OCI-LY7 (cell line): ENCODE data around the gene KCTD8. TPM values are rescaled to one million over a fixed set of nuclear protein-coding genes. Genes with fewer than 3 reads are reported as not detected.

Experiments
- Bru-seq: library from RNA; stranded (reverse); fragments of 400-500 nt; gene quantifications from one replicate; lab custom pipeline; 2021; lab: Mats Ljungman, UMichigan
- BruChase-seq, 2 experiments: library from RNA; stranded (reverse); fragments of 400-500 nt; gene quantifications; one replicate each; lab custom pipeline; 2021; lab: Mats Ljungman, UMichigan
- BruUV-seq: library from RNA; stranded (reverse); fragments of 400-500 nt; replicated peaks from 2 replicates; lab custom pipeline; 2021; lab: Mats Ljungman, UMichigan
- CTCF ChIA-PET: fragments of 300-600 bp; sonication (Branson Sonifier 250); formaldehyde crosslinking; loops from one replicate; lab custom pipeline; 2022; ENCODE audit warnings: antibody characterized with exemption; ENCODE audit not compliant: unreplicated experiment; lab: Charles Lee
- POLR2A ChIA-PET: fragments of 300-600 bp; sonication (Branson Sonifier 250); formaldehyde crosslinking; loops from one replicate; lab custom pipeline; 2022; ENCODE audit warnings: antibody characterized with exemption; lab: Charles Lee
- DNase-seq: peaks from one replicate; pipeline ENCODE4 v3.0.0-alpha.2; 2015; ENCODE audit warnings: low spot score
- H2AFZ ChIP-seq: fragments of 200-600 bp; sonication (generic), shearing (Covaris generic); 2 replicates; pipeline ENCODE4 v1.6.1; 2014; ENCODE audit warnings: mild to moderate bottlenecking, antibody characterized with exemption, low read length, moderate library complexity
- H3K27ac ChIP-seq: fragments of 200-600 bp; sonication (generic); 2 replicates; pipeline ENCODE4 v1.5.1; 2014; ENCODE audit warnings: mixed run types, low read depth, mild to moderate bottlenecking, moderate library complexity, low read length, inconsistent platforms; ENCODE audit not compliant: poor library complexity, severe bottlenecking
- H3K36me3 ChIP-seq: fragments of 200-600 bp; sonication (generic); 2 replicates; pipeline ENCODE4 v1.6.1; 2014; ENCODE audit warnings: mild to moderate bottlenecking, antibody characterized with exemption, low read length, moderate library complexity, mixed read lengths; ENCODE audit not compliant: insufficient read depth
- H3K4me1 ChIP-seq: fragments of 200-600 bp; sonication (generic); 2 replicates; pipeline ENCODE4 v1.5.1; 2014; ENCODE audit warnings: mild to moderate bottlenecking, low read length; ENCODE audit not compliant: insufficient read depth, poor library complexity, severe bottlenecking
- H3K4me2 ChIP-seq: fragments of 200-600 bp; sonication (generic); 2 replicates; pipeline ENCODE4 v1.6.1; 2014; ENCODE audit warnings: mild to moderate bottlenecking, low read length
- H3K4me3 ChIP-seq: fragments of 200-600 bp; sonication (generic); 2 replicates; pipeline ENCODE4 v1.5.1; 2014; ENCODE audit warnings: mild to moderate bottlenecking, low read depth, low read length; ENCODE audit not compliant: poor library complexity, severe bottlenecking
- H3K79me2 ChIP-seq: fragments of 200-600 bp; sonication (generic); 2 replicates; pipeline ENCODE4 v1.6.1; 2016; ENCODE audit warnings: low read depth, mild to moderate bottlenecking, low read length, moderate library complexity, mixed read lengths; ENCODE audit not compliant: insufficient read depth
- H3K9me2 ChIP-seq: fragments of 200-600 bp; sonication (generic); 2 replicates; pipeline ENCODE4 v1.6.1; 2016; ENCODE audit warnings: mild to moderate bottlenecking, low read length, mixed read lengths; ENCODE audit not compliant: insufficient read depth
- H3K9me3 ChIP-seq: fragments of 200-600 bp; sonication (generic); 2 replicates; pipeline ENCODE4 v1.6.1; 2014; ENCODE audit warnings: mild to moderate bottlenecking, mixed run types, low read length, mixed read lengths
- H4K20me1 ChIP-seq: fragments of 200-600 bp; sonication (generic); 2 replicates; pipeline ENCODE4 v1.6.1; 2014; ENCODE audit warnings: mild to moderate bottlenecking, antibody characterized with exemption, low read length, moderate library complexity, mixed read lengths; ENCODE audit not compliant: insufficient read depth
- EZH2phosphoT487 ChIP-seq: fragments of 200-600 bp; sonication (generic); IDR thresholded peaks from 2 replicates; pipeline ENCODE4 v1.6.1; 2018; ENCODE audit warnings: low read depth, borderline replicate concordance, mild to moderate bottlenecking, mixed run types, antibody characterized with exemption, low read length, moderate library complexity, mixed read lengths
- intact Hi-C: fragments of 100-400 bp; cut with micrococcal nuclease; formaldehyde crosslinking; loops from one replicate; pipeline ENCODE4 v1.10.0; 2022; ENCODE audit not compliant: unreplicated experiment
- long read RNA-seq: library from polyadenylated mRNA; stranded (forward); transcript quantifications from one replicate; pipeline ENCODE4 v2.0.0, GENCODE V29; 2022
- total RNA-seq, 2 experiments: library from RNA; depleted of rRNA in 1 of 2; stranded (reverse); fragments of >200 nt in 1 of 2; shearing (Covaris generic) in 1 of 2; gene quantifications; 2 replicates each; pipeline ENCODE4 v1.2.3, GENCODE V29; 2014 to 2022
- TF ChIP-seq, protein P1 (sequence below): fragments of 200-600 bp; sonication (generic); conservative IDR thresholded peaks from 2 replicates; pipeline ENCODE4 v1.5.1; 2014; ENCODE audit warnings: mild to moderate bottlenecking, antibody characterized with exemption, low read length, moderate library complexity, mixed read lengths

The KCTD8 gene
- not detected in 2 replicates for total RNA-seq (2014; rRNA removed; shearing (Covaris generic))
- not detected in 2 replicates for total RNA-seq (2022)
- Bru-seq, nascent RNA, result percentile 0 among the genes with signal in this experiment
- percentile 4 among the genes with signal in this experiment for BruChase-seq, experiment 1, labeled RNA remaining after a 6-hour chase
- BruChase-seq, experiment 2, labeled RNA remaining after a 2-hour chase, result percentile 3 among the genes with signal in this experiment
- long read RNA-seq, result 0 reads

DNA sequence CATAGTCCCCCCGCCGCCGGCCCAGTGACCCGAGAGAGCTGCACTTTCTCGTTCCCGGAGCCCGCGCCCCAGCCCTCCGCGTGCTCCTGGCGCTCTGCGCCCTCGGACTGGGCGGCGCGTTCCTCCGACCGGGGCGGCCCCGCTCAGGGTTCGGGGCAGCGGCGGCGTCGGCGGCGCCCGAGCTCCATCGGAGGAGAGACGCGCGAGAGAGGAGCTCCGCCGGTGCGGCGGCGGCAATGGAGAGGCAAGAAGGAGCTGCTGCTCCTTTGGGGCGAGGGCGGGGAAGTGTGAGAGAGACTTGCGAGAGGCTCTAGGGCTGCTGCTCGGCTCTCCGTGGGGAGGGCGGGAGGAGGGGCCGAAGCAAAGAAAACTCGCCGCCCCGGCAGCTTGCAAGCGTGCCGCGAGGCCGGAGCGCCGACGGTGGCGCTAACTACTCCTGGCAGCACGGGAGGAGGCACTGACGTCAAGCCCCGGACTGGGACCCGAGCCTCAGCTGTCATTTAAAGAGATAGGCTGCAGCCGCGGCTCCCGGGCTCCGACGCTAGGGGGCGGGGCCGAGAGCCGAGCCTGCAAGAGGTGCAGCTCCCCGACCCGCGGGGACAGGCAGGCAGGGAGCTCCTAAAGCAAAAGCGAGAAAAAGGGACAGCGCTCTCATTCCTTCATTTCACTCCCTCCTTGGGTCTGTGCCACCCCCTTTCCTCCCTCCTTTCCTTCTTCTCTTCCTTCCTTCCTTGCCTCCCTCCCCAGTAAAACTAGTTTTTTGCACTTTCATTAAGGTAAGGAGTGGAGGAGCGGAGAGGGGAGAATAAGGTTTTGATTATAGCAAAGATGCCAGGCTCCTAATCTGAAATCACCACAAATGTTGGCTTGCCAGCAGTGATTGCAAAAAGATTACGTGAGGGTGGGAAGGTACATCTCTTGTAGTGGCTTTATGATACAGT, at the start of gene KCTD8:
TSS of gene KCTD8 (minus strand) at position 289 of the 941 bp plus-strand sequence.
- Histone ChIP-seq H3K4me1 (no peaks in the 10 kb centered on the region), H4K20me1 (no peaks in the 10 kb centered on the region), H2AFZ (peak within 1 kb of the TSS; percentile 28; the same call in 1 of the 2 replicates), H3K4me2 (no peak within 1 kb of the TSS), H3K27ac (no peak within 1 kb of the TSS), H3K79me2 (no peaks in the 10 kb centered on the region), H3K4me3 (no peak within 1 kb of the TSS), H3K9me3 (no peaks in the 10 kb centered on the region), H3K9me2 (no peaks in the 10 kb centered on the region), H3K36me3 (no peaks in the 10 kb centered on the region)
- ChIA-PET CTCF (no interaction called here), POLR2A (no interaction called here)
- intact Hi-C loops, result no loop called here
- no peak for TF ChIP-seq EZH2phosphoT487
- TF ChIP-seq, protein P1, sequence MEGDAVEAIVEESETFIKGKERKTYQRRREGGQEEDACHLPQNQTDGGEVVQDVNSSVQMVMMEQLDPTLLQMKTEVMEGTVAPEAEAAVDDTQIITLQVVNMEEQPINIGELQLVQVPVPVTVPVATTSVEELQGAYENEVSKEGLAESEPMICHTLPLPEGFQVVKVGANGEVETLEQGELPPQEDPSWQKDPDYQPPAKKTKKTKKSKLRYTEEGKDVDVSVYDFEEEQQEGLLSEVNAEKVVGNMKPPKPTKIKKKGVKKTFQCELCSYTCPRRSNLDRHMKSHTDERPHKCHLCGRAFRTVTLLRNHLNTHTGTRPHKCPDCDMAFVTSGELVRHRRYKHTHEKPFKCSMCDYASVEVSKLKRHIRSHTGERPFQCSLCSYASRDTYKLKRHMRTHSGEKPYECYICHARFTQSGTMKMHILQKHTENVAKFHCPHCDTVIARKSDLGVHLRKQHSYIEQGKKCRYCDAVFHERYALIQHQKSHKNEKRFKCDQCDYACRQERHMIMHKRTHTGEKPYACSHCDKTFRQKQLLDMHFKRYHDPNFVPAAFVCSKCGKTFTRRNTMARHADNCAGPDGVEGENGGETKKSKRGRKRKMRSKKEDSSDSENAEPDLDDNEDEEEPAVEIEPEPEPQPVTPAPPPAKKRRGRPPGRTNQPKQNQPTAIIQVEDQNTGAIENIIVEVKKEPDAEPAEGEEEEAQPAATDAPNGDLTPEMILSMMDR, result peak; percentile 77
- peak; percentile 53 for DNase-seq
- BruUV-seq, result no TSS peak

DNA sequence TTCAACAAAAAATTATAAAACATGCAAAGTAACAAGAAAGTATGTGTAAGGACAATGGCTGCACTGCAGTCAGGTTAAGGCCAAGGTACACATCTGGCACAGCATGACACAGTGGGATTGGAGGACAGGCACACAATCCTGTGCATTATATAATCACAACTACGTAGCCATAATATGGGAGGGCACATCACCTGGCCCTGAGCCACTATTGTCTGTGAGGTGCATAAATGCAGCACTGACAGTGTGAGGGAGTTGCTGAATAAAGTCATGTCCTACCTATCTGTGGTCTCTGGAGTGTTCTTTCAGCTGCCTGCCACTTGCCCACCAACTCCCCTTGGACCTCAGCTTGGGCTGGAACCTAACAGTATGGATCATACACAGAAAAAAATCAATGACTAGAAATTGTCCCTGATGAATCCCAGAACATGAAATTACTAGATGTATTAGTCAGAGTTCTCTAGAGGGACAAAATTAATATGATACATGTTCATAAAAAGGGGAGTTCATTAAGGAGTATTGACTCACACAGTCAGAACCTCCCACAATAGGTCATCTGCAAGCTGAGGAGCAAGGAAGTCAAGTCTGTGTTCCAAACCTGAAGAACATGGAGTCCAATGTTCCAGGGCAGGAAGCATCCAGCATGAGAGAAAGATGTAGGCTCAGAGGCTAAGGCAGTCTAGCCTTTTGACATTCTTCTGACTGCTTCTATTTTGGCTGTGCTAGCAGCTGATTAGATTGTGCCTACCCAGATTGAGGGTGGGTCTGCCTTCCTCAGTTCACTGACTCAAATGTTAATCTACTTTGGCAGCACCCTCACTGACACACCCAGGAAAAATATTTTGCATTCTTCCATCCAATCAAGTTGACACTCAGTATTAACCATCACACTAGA, 46.4 kb upstream of the KCTD8 start:
- Histone ChIP-seq H3K4me3 (no peak overlapping the region), H4K20me1 (no peaks in the 10 kb centered on the region), H3K27ac (no peak overlapping the region), H3K4me2 (no peak overlapping the region), H3K9me3 (no peaks in the 10 kb centered on the region), H3K79me2 (no peaks in the 10 kb centered on the region), H3K36me3 (no peaks in the 10 kb centered on the region), H2AFZ (no peak overlapping the region), H3K4me1 (no peaks in the 10 kb centered on the region), H3K9me2 (no peaks in the 10 kb centered on the region)
- no peak for DNase-seq
- intact Hi-C loops, result no loop called here
- POLR2A ChIA-PET, result interaction anchor here (0.6 to 0.7 kb wide), 2 partner anchors 17 to 285 kb away, joined by 3 to 4 read pairs; no protein-coding TSS in a partner anchor
- BruUV-seq, result no TSS peak
- CTCF ChIA-PET, result no interaction called here
- no peak for TF ChIP-seq EZH2phosphoT487
- TF ChIP-seq, protein P1, result no peak
